NCI-H1417 treated with DMSO at 0.1 percent for 48 hours (cell line): ENCODE measurements around the gene GPR156.
"Not testable (repeated sequence)": the region's sequence is repeated elsewhere in the genome, so short reads cannot be mapped to it uniquely, and the experiment has no call there.

ENCODE experiments used
- DNase-seq: peaks from one replicate; lab custom pipeline; 2025; lab: John Stamatoyannopoulos, UW

Gene GPR156

GRCh38 chr3:120274739-120275167 is 10.3 kb downstream of the GPR156 start:
- DNase-seq, result no peak

GRCh38 chr3:120272286-120272685 is 12.7 kb downstream of the GPR156 start:
- DNase-seq, result no peak

- DNase-seq, result no peak
Observed at GRCh38 chr3:120265989-120266388, 19.0 kb downstream of the GPR156 start.

- DNase-seq, result no peak
Observed at GRCh38 chr3:120264963-120265362, 20.1 kb downstream of the GPR156 start.

- no peak for DNase-seq
Observed at GRCh38 chr3:120263792-120264191, 21.2 kb downstream of the GPR156 start.

- no peak for DNase-seq
Observed at GRCh38 chr3:120258009-120258408, 27.0 kb downstream of the GPR156 start.

GRCh38 chr3:120245386-120245785 is 39.6 kb downstream of the GPR156 start:
- DNase-seq, result no peak

- no peak for DNase-seq
Observed at GRCh38 chr3:120244834-120245225, 40.2 kb downstream of the GPR156 start.

GRCh38 chr3:120239644-120240043 is 45.4 kb downstream of the GPR156 start:
- no peak for DNase-seq

- no peak for DNase-seq
Observed at GRCh38 chr3:120227710-120228347, 57.2 kb downstream of the GPR156 start.

- DNase-seq, result no peak
Observed at GRCh38 chr3:120224237-120224636, 60.8 kb downstream of the GPR156 start.

- DNase-seq, result no peak
Observed at GRCh38 chr3:120218981-120219380, 66.0 kb downstream of the GPR156 start.

- DNase-seq, result not testable (repeated sequence)
Observed at GRCh38 chr3:120216633-120217032, 68.4 kb downstream of the GPR156 start.

GRCh38 chr3:120214176-120214575 is 70.8 kb downstream of the GPR156 start:
- DNase-seq, result no peak

GRCh38 chr3:120212505-120212904 is 72.5 kb downstream of the GPR156 start:
- DNase-seq, result no peak

- no peak for DNase-seq
Observed at GRCh38 chr3:120209425-120209824, 75.6 kb downstream of the GPR156 start.

- no peak for DNase-seq
Observed at GRCh38 chr3:120204338-120204737, 80.7 kb downstream of the GPR156 start.

GRCh38 chr3:120203621-120204020 is 81.4 kb downstream of the GPR156 start:
- DNase-seq, result no peak

GRCh38 chr3:120203016-120203415 is 82.0 kb downstream of the GPR156 start:
- DNase-seq, result no peak

- no peak for DNase-seq
Observed at GRCh38 chr3:120202363-120202762, 82.7 kb downstream of the GPR156 start.

- DNase-seq, result no peak
Observed at GRCh38 chr3:120200493-120201235, 84.4 kb downstream of the GPR156 start.

GRCh38 chr3:120198305-120198878 is 86.6 kb downstream of the GPR156 start:
- DNase-seq, result peak; percentile 14

GRCh38 chr3:120196812-120197211 is 88.2 kb downstream of the GPR156 start:
- DNase-seq, result no peak
